A673 (cell line): Measurements from ENCODE around the gene CHD5. TPM values are rescaled to one million over a fixed set of nuclear protein-coding genes. Genes with fewer than 3 reads are reported as not detected.

Experiments
- BruUV-seq: library from RNA; stranded (reverse); fragments of 400-500 nt; replicated peaks from 2 replicates; lab custom pipeline; 2021; lab: Mats Ljungman, UMichigan
- CTCF ChIA-PET: fragments of 300-600 bp; sonication (Branson Sonifier 250); formaldehyde crosslinking; loops from one replicate; lab custom pipeline; 2022; ENCODE audit warnings: antibody characterized with exemption; lab: Charles Lee
- POLR2A ChIA-PET: fragments of 300-600 bp; sonication (Branson Sonifier 250); formaldehyde crosslinking; loops from one replicate; lab custom pipeline; 2022; ENCODE audit warnings: antibody characterized with exemption; ENCODE audit not compliant: low non-redundant PET; lab: Charles Lee
- DNase-seq: peaks from one replicate; pipeline ENCODE4 v3.0.0-alpha.2; 2015; ENCODE audit warnings: low spot score
- H3K27ac ChIP-seq: fragments of 200-600 bp; sonication (generic); 2 replicates; pipeline ENCODE4 v1.5.1; 2016; ENCODE audit warnings: mixed run types, low read depth, mild to moderate bottlenecking, mixed read lengths, antibody characterized with exemption, low read length; ENCODE audit not compliant: poor library complexity, severe bottlenecking
- H3K27me3 ChIP-seq: fragments of 200-600 bp; sonication (generic); replicated peaks from 2 replicates; pipeline ENCODE4 v1.6.1; 2017; ENCODE audit warnings: mixed run types, low read depth, mild to moderate bottlenecking, mixed read lengths, antibody characterized with exemption, low read length; ENCODE audit not compliant: insufficient read depth, poor library complexity
- H3K36me3 ChIP-seq: fragments of 200-600 bp; sonication (generic); 2 replicates; pipeline ENCODE4 v1.6.1; 2016; ENCODE audit warnings: mixed run types, mild to moderate bottlenecking, mixed read lengths, antibody characterized with exemption, low read length; ENCODE audit not compliant: insufficient read depth, poor library complexity, severe bottlenecking
- H3K4me1 ChIP-seq: fragments of 200-600 bp; sonication (generic); 2 replicates; pipeline ENCODE4 v1.6.1; 2017; ENCODE audit warnings: mixed run types, mild to moderate bottlenecking, mixed read lengths, antibody characterized with exemption, low read length; ENCODE audit not compliant: insufficient read depth, poor library complexity, severe bottlenecking
- H3K4me3 ChIP-seq: fragments of 200-600 bp; sonication (generic); 2 replicates; pipeline ENCODE4 v1.5.1; 2016; ENCODE audit warnings: low read depth, mixed run types, mild to moderate bottlenecking, mixed read lengths, low read length; ENCODE audit not compliant: poor library complexity, severe bottlenecking
- H3K9me3 ChIP-seq: fragments of 200-600 bp; sonication (generic); 2 replicates; pipeline ENCODE4 v1.6.1; 2016; ENCODE audit warnings: mixed run types, low read depth, mild to moderate bottlenecking, mixed read lengths, antibody characterized with exemption, low read length; ENCODE audit not compliant: poor library complexity, severe bottlenecking
- EZH2 ChIP-seq: fragments of 200-600 bp; sonication (generic); IDR thresholded peaks from 2 replicates; pipeline ENCODE4 v1.6.1; 2017; ENCODE audit warnings: borderline replicate concordance, low read depth, mild to moderate bottlenecking, mixed read lengths, antibody characterized with exemption, low read length; ENCODE audit not compliant: poor library complexity, severe bottlenecking
- intact Hi-C: fragments of 100-400 bp; cut with micrococcal nuclease; formaldehyde crosslinking; loops from one replicate; pipeline ENCODE4 v1.10.0; 2022; ENCODE audit not compliant: unreplicated experiment
- total RNA-seq: library from RNA; stranded (reverse); gene quantifications from 2 replicates; pipeline ENCODE4 v1.2.3, GENCODE V29; 2021
- TF ChIP-seq, protein P1 (sequence below): fragments of 300-800, 200-600 bp; sonication (generic); conservative IDR thresholded peaks from 2 replicates; pipeline ENCODE4 v1.5.1; 2017; ENCODE audit warnings: low read depth, mild to moderate bottlenecking, antibody characterized with exemption, low read length, moderate library complexity, mixed read lengths

CHD5 gene
- total RNA-seq, 1 experiment from 2014 or later: 0.58 TPM

DNA sequence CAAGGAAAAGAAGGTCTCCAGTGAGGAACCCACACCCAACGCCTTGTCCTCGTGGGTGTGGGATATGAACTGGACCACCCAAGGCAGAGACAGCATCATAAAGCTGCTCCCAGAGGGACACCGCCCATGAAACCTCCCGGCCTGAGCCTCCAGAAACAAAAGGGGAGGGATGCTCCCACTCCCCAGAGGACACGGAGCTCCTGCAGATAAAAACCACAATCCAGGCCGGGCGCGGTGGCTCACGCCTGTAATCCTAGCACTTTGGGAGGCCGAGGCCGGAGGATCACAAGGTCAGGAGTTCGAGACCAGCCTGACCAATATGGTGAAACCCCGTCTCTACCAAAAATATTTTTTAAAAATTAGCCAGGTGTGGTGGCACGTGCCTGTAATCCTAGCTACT, 66.4 kb downstream of the CHD5 start:
- Histone ChIP-seq H3K4me1 (no peaks in the 10 kb centered on the region), H3K9me3 (no peaks in the 10 kb centered on the region), H3K4me3 (no peak overlapping the region), H3K27me3 (no peaks in the 10 kb centered on the region), H3K36me3 (no peaks in the 10 kb centered on the region), H3K27ac (no peak overlapping the region)
- BruUV-seq: no TSS peak
- no peak for TF ChIP-seq EZH2
- TF ChIP-seq, protein P1, sequence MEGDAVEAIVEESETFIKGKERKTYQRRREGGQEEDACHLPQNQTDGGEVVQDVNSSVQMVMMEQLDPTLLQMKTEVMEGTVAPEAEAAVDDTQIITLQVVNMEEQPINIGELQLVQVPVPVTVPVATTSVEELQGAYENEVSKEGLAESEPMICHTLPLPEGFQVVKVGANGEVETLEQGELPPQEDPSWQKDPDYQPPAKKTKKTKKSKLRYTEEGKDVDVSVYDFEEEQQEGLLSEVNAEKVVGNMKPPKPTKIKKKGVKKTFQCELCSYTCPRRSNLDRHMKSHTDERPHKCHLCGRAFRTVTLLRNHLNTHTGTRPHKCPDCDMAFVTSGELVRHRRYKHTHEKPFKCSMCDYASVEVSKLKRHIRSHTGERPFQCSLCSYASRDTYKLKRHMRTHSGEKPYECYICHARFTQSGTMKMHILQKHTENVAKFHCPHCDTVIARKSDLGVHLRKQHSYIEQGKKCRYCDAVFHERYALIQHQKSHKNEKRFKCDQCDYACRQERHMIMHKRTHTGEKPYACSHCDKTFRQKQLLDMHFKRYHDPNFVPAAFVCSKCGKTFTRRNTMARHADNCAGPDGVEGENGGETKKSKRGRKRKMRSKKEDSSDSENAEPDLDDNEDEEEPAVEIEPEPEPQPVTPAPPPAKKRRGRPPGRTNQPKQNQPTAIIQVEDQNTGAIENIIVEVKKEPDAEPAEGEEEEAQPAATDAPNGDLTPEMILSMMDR: no peak
- no peak for DNase-seq
- CTCF ChIA-PET: no interaction called here
- intact Hi-C loops: no loop called here
- POLR2A ChIA-PET: no interaction called here

DNA sequence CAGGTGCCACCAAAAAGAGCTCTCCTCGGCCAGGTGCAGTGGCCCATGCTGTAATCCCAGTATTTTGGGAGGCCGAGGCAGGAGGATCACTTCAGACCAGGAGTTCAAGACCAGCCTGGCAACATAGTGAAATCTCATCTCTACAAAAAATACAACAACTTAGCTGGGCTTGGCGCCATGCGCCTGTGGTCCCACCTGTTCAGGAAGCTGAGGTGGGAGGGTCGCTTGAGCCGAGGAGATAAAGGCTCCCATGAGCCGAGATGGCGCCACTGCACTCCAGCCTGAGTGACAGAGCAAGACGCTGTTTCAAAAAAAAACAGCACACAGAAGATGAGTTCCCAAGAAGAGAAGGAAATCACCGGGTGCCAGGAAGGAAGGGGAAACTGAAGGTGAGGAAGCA, 67.0 kb downstream of the CHD5 start:
- intact Hi-C loops: no loop called here
- no TSS peak for BruUV-seq
- no peaks in the 10 kb centered on the region for H3K27me3 ChIP-seq
- no peaks in the 10 kb centered on the region for H3K9me3 ChIP-seq
- no peak overlapping the region for H3K4me3 ChIP-seq
- DNase-seq: no peak
- ChIA-PET POLR2A (no interaction called here), CTCF (no interaction called here)
- H3K36me3 ChIP-seq: no peaks in the 10 kb centered on the region
- no peaks in the 10 kb centered on the region for H3K4me1 ChIP-seq
- H3K27ac ChIP-seq: no peak overlapping the region
- TF ChIP-seq, protein P1: no peak
- TF ChIP-seq EZH2: no peak

DNA sequence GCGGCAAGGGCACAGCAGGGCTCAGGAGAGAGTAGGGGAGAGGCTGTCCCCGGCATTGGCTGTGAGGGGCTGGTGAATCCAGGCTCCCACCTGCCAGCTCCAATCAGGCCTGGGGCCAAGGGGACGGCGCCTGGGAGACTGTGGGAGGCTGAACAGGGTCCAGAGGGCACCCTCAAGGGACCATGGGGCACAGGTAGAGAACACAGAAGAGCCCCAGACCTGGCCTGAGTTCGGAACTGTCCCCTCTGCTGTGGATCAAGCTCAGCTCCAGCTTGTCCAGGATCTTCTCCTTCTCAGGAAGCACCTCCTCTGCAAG, 67.5 kb downstream of the CHD5 start:
- CTCF ChIA-PET: interaction anchor here (0.5 kb wide), 1 partner anchor 369 kb away, joined by 3 read pairs; no protein-coding TSS in a partner anchor
- Histone ChIP-seq H3K36me3 (no peaks in the 10 kb centered on the region), H3K4me1 (no peaks in the 10 kb centered on the region), H3K9me3 (no peaks in the 10 kb centered on the region), H3K27ac (no peak overlapping the region), H3K4me3 (no peak overlapping the region), H3K27me3 (no peaks in the 10 kb centered on the region)
- intact Hi-C loops: no loop called here
- BruUV-seq: no TSS peak
- TF ChIP-seq EZH2: no peak
- TF ChIP-seq, protein P1: no peak
- no peak for DNase-seq
- POLR2A ChIA-PET: no interaction called here
